T-helper 2 cell treated with Interferon-gamma antibody and Interleukin-4, amounts not matched to agents 100 ng/mL and 5 ng/mL, for 36 hours (primary cell): ENCODE results near the gene ZBTB25. TPM values are rescaled to one million over a fixed set of nuclear protein-coding genes. Genes with fewer than 3 reads are reported as not detected.
"Not testable (repeated sequence)": the region's sequence is repeated elsewhere in the genome, so short reads cannot be mapped to it uniquely, and the experiment has no call there.

ENCODE experiments used
- intact Hi-C: fragments of 100-400 bp; cut with micrococcal nuclease; formaldehyde crosslinking; loops from one replicate; pipeline ENCODE4 v1.15.1; 2023
- total RNA-seq: library from RNA; stranded (reverse); gene quantifications from 2 replicates; pipeline ENCODE4 v1.2.3, GENCODE V29; 2022

The ZBTB25 gene
- total RNA-seq, 1 donor from 2014 or later, result 26.6 TPM

GRCh38 chr14:64518229-64518628, 14.6 kb upstream of the ZBTB25 start:
- intact Hi-C loops, result no loop called here

GRCh38 chr14:64517667-64518066, 14.0 kb upstream of the ZBTB25 start:
- intact Hi-C loops, result not testable (repeated sequence)

GRCh38 chr14:64516969-64517368, 13.3 kb upstream of the ZBTB25 start:
- intact Hi-C loops, result no loop called here

- intact Hi-C loops, result no loop called here
Measured at GRCh38 chr14:64515053-64515452, 11.4 kb upstream of the ZBTB25 start.

- intact Hi-C loops, result no loop called here
Measured at GRCh38 chr14:64513271-64513670, 9.6 kb upstream of the ZBTB25 start.

- intact Hi-C loops, result loop anchor here (1.0 to 2.0 kb wide), 6 partner anchors 8 to 167 kb away; partner anchors contain the start of genes AKAP5 and ZBTB25
Measured at GRCh38 chr14:64510825-64511671, 7.4 kb upstream of the ZBTB25 start.

GRCh38 chr14:64509036-64509435, 5.4 kb upstream of the ZBTB25 start:
- intact Hi-C loops, result no loop called here

GRCh38 chr14:64508215-64508776, 4.7 kb upstream of the ZBTB25 start:
- intact Hi-C loops, result no loop called here

- intact Hi-C loops, result no loop called here
Measured at GRCh38 chr14:64507376-64508156, 3.9 kb upstream of the ZBTB25 start.

- intact Hi-C loops, result no loop called here
Measured at GRCh38 chr14:64506721-64507120, 3.1 kb upstream of the ZBTB25 start.

GRCh38 chr14:64504897-64505794, 1.5 kb upstream of the ZBTB25 start:
- intact Hi-C loops, result loop anchor here (1.0 to 5.0 kb wide), 5 partner anchors 38 to 653 kb away; partner anchors contain the start of genes AKAP5, CHURC1, MAX and SYNE2

GRCh38 chr14:64504310-64504896, 765 bp upstream of the ZBTB25 start, which contains the start of gene ZBTB1:
Gene ZBTB1, plus strand, starts transcription at chr14:64504770. Its CDS starts 16,735 bp downstream, at chr14:64521505.
- intact Hi-C loops, result loop anchor here (2.0 to 5.0 kb wide), 4 partner anchors 37 to 652 kb away; partner anchors contain the start of genes AKAP5, CHURC1, MAX and SYNE2

- intact Hi-C loops, result loop anchor here (1.0 to 5.0 kb wide), 7 partner anchors 8 to 861 kb away; partner anchors contain the start of genes AKAP5, HSPA2, MAX and MTHFD1
Measured at GRCh38 chr14:64502887-64503433, 678 bp downstream of the ZBTB25 start.

GRCh38 chr14:64502456-64502855, 1.2 kb downstream of the ZBTB25 start:
- intact Hi-C loops, result loop anchor here (5.0 kb wide), 3 partner anchors 35 to 650 kb away; partner anchors contain the start of genes AKAP5, MAX and SYNE2

GRCh38 chr14:64501411-64502171, 2.0 kb downstream of the ZBTB25 start:
- intact Hi-C loops, result loop anchor here (5.0 kb wide), 3 partner anchors 34 to 649 kb away; partner anchors contain the start of genes AKAP5, MAX and SYNE2

- intact Hi-C loops, result loop anchor here (5.0 kb wide), 3 partner anchors 33 to 648 kb away; partner anchors contain the start of genes AKAP5, MAX and SYNE2
Measured at GRCh38 chr14:64500088-64500487, 3.5 kb downstream of the ZBTB25 start.

GRCh38 chr14:64496764-64497163, 6.9 kb downstream of the ZBTB25 start:
- intact Hi-C loops, result loop anchor here (2.0 kb wide), 1 partner anchor 14 kb away; no protein-coding TSS in a partner anchor

- intact Hi-C loops, result no loop called here
Measured at GRCh38 chr14:64495252-64495651, 8.4 kb downstream of the ZBTB25 start.

GRCh38 chr14:64493455-64493854, 10.2 kb downstream of the ZBTB25 start:
- intact Hi-C loops, result no loop called here
